Immature natural killer cell (primary cell): ENCODE data around the gene FMN2. TPM values are rescaled to one million over a fixed set of nuclear protein-coding genes. Genes with fewer than 3 reads are reported as not detected.

Source experiments
- DNase-seq, 3 donors: peaks; one replicate each; pipeline ENCODE4 v3.0.0; 2022; ENCODE audit warnings: mixed read lengths in 1 of 3
- H3K27ac Mint-ChIP-seq, 6 donors: one replicate each; pipeline ENCODE4 v1.8.0; 2020; ENCODE audit warnings: mixed read lengths in 6 of 6, mild to moderate bottlenecking in 5 of 6, inconsistent platforms in 4 of 6, moderate library complexity in 3 of 6
- H3K27me3 Mint-ChIP-seq, 3 donors: one replicate each; pipeline ENCODE4 v1.8.0; 2020 to 2021; ENCODE audit warnings: low read depth in 3 of 3, mild to moderate bottlenecking in 3 of 3, mixed read lengths in 3 of 3, moderate library complexity in 3 of 3, inconsistent platforms in 1 of 3
- H3K36me3 Mint-ChIP-seq, 3 donors: one replicate each; pipeline ENCODE4 v1.8.0; 2020; ENCODE audit warnings: mixed read lengths in 3 of 3, inconsistent platforms in 2 of 3, mild to moderate bottlenecking in 2 of 3
- H3K4me1 Mint-ChIP-seq, 2 donors: one replicate each; pipeline ENCODE4 v1.8.0; 2020; ENCODE audit warnings: inconsistent platforms in 2 of 2, mild to moderate bottlenecking in 2 of 2, mixed read lengths in 2 of 2, moderate library complexity in 1 of 2
- H3K4me3 Mint-ChIP-seq, 5 donors: one replicate each; pipeline ENCODE4 v1.8.0; 2020; ENCODE audit warnings: mild to moderate bottlenecking in 5 of 5, mixed read lengths in 5 of 5, inconsistent platforms in 3 of 5, moderate library complexity in 3 of 5
- H3K9me3 Mint-ChIP-seq, 6 donors: one replicate each; pipeline ENCODE4 v1.8.0; 2020; ENCODE audit warnings: mild to moderate bottlenecking in 6 of 6, mixed read lengths in 6 of 6, inconsistent platforms in 4 of 6, moderate library complexity in 3 of 6
- polyA plus RNA-seq, 3 donors: library from polyadenylated mRNA; unstranded; fragments of 300-500 nt; fragmentation: Illumina TruSeq; gene quantifications; one replicate each; pipeline ENCODE4 v1.2.3, GENCODE V29; 2021

Gene FMN2
- polyA plus RNA-seq, 3 donors from 2014 or later: not detected

GRCh38 chr1:240104672-240105071 lies 13.0 kb downstream of the FMN2 start:
- Mint-ChIP-seq H3K9me3 (peaks cover 0 to 3% (median 1%) of the 10 kb centered on the region in 6 donors), H3K27ac (no peak overlapping the region), H3K4me1 (no peaks in the 10 kb centered on the region), H3K36me3 (no peaks in the 10 kb centered on the region), H3K4me3 (no peak overlapping the region), H3K27me3 (peaks cover 0 to 8% (median 1%) of the 10 kb centered on the region in 3 donors)
- DNase-seq: no peak

DNA sequence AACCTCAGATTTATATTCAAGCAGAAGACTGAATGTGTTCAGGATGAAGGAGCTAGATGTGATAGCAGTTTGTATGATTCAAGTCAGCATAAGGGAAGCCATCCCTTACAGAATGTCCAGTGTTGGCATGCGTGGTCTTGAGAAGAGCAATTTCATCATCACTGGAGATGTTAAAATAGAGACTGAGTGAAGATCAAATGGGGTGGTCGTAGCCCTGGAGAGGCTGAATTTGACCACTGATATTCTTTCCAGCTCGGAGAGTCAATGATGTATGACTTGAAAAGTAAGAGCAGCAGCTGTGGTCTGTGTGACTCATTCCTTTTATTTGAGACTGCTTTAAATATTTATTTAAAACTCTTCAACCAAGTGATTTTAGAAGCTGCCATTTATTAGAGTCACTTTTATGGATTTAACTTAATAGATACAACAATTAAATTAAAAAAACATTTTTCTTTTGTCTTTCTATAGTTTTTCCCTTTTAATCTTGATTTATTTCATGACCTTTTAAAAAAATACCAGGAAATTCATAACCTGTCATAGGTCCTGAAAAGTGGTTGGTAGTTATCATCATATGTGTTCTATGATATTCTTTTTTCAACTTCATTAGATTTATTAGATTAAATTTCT lies 15.5 kb downstream of the FMN2 start:
- Mint-ChIP-seq H3K4me1 (no peaks in the 10 kb centered on the region), H3K27me3 (peaks cover 2 to 5% (median 2%) of the 10 kb centered on the region in 3 donors), H3K9me3 (peaks cover 0 to 3% (median 1%) of the 10 kb centered on the region in 6 donors), H3K27ac (no peak overlapping the region), H3K4me3 (no peak overlapping the region), H3K36me3 (no peaks in the 10 kb centered on the region)
- no peak for DNase-seq

- DNase-seq: no peak
- Mint-ChIP-seq H3K27ac (no peak overlapping the region), H3K4me3 (no peak overlapping the region), H3K9me3 (peaks cover 0 to 3% (median 0%) of the 10 kb centered on the region in 6 donors), H3K4me1 (no peaks in the 10 kb centered on the region), H3K27me3 (peaks cover 2% of the 10 kb centered on the region in 3 donors), H3K36me3 (no peaks in the 10 kb centered on the region)
These were observed 17.4 kb downstream of the FMN2 start for GRCh38 chr1:240109130-240109529.

- no peak overlapping the region for H3K27ac Mint-ChIP-seq
- peaks cover 2% of the 10 kb centered on the region in 3 donors for H3K27me3 Mint-ChIP-seq
- no peaks in the 10 kb centered on the region for H3K36me3 Mint-ChIP-seq
- H3K4me1 Mint-ChIP-seq: no peaks in the 10 kb centered on the region
- peaks cover 0 to 3% (median 0%) of the 10 kb centered on the region in 6 donors for H3K9me3 Mint-ChIP-seq
- DNase-seq: no peak
- no peak overlapping the region for H3K4me3 Mint-ChIP-seq
These were observed 18.4 kb downstream of the FMN2 start for GRCh38 chr1:240109920-240110636.

GRCh38 chr1:240111558-240111957 lies 19.9 kb downstream of the FMN2 start:
- H3K4me1 Mint-ChIP-seq: no peaks in the 10 kb centered on the region
- H3K27me3 Mint-ChIP-seq: peaks cover 2% of the 10 kb centered on the region in 3 donors
- H3K36me3 Mint-ChIP-seq: no peaks in the 10 kb centered on the region
- no peak overlapping the region for H3K27ac Mint-ChIP-seq
- DNase-seq: no peak
- H3K9me3 Mint-ChIP-seq: peaks cover 0 to 3% (median 0%) of the 10 kb centered on the region in 6 donors
- H3K4me3 Mint-ChIP-seq: no peak overlapping the region

- Mint-ChIP-seq H3K27ac (no peak overlapping the region), H3K4me1 (no peaks in the 10 kb centered on the region), H3K4me3 (no peak overlapping the region), H3K9me3 (peaks cover 0 to under 1% (median 0%) of the 10 kb centered on the region in 6 donors), H3K27me3 (peaks cover 0 to 2% (median 2%) of the 10 kb centered on the region in 3 donors), H3K36me3 (no peaks in the 10 kb centered on the region)
- no peak for DNase-seq
These were observed 22.5 kb downstream of the FMN2 start for GRCh38 chr1:240114222-240114621.

DNA sequence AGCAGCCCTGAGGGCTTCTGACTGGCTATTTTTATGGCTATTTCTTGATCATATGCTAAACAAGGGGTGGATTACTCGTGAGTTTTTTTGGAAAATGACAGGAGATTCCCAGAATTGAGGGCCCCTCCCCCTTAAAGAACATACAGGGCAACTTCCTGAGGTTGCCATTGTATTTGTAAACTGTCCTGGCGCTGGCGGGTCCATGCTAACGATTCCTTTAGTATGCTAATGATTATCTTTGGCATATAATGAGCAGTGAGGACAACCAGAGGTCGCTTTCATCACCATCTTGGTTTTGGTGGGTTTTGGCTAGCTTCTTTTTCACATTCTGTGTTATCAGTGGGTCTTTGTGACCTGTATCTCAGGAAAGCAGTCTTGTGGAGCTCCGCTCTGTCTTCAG lies 24.1 kb downstream of the FMN2 start:
- DNase-seq: no peak
- Mint-ChIP-seq H3K36me3 (no peaks in the 10 kb centered on the region), H3K4me1 (no peaks in the 10 kb centered on the region), H3K27me3 (peaks cover 0 to 2% (median 0%) of the 10 kb centered on the region in 3 donors), H3K4me3 (no peak overlapping the region), H3K27ac (no peak overlapping the region), H3K9me3 (no peaks in the 10 kb centered on the region)

- H3K4me1 Mint-ChIP-seq: no peaks in the 10 kb centered on the region
- no peak for DNase-seq
- H3K27ac Mint-ChIP-seq: no peak overlapping the region
- H3K9me3 Mint-ChIP-seq: no peaks in the 10 kb centered on the region
- H3K27me3 Mint-ChIP-seq: no peaks in the 10 kb centered on the region
- no peak overlapping the region for H3K4me3 Mint-ChIP-seq
- H3K36me3 Mint-ChIP-seq: no peaks in the 10 kb centered on the region
These were observed 25.4 kb downstream of the FMN2 start for GRCh38 chr1:240116831-240117769.

- no peak overlapping the region for H3K4me3 Mint-ChIP-seq
- no peak for DNase-seq
- no peaks in the 10 kb centered on the region for H3K36me3 Mint-ChIP-seq
- no peaks in the 10 kb centered on the region for H3K4me1 Mint-ChIP-seq
- no peak overlapping the region for H3K27ac Mint-ChIP-seq
- no peaks in the 10 kb centered on the region for H3K27me3 Mint-ChIP-seq
- H3K9me3 Mint-ChIP-seq: no peaks in the 10 kb centered on the region
These were observed 26.2 kb downstream of the FMN2 start for GRCh38 chr1:240117930-240118329.

GRCh38 chr1:240122639-240123613 lies 31.2 kb downstream of the FMN2 start:
- no peak for DNase-seq
- H3K27ac Mint-ChIP-seq: no peak overlapping the region
- H3K4me1 Mint-ChIP-seq: no peaks in the 10 kb centered on the region
- H3K9me3 Mint-ChIP-seq: no peaks in the 10 kb centered on the region
- peaks cover 0 to 2% (median 0%) of the 10 kb centered on the region in 3 donors for H3K27me3 Mint-ChIP-seq
- H3K36me3 Mint-ChIP-seq: no peaks in the 10 kb centered on the region
- H3K4me3 Mint-ChIP-seq: no peak overlapping the region

DNA sequence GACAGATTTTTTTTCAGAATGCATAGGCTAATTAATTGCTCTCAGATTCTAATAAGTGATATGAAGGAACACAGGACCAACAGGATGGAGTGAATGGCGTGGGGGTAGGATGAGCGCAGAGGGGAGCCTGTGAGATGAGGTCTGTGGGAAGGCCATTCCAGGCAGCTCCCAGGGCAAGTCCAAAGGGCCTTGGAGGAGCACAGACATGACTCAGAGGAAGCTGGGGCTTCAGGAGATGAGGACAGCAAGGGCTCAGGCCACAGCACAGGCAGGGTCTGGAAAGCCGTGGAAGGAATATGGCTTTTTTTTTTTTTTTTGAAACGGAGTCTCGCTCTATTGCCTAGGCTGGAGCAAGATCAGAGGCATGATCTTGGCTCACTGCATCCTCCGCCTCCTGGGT lies 35.1 kb downstream of the FMN2 start:
- Mint-ChIP-seq H3K4me3 (no peak overlapping the region), H3K27ac (no peak overlapping the region), H3K4me1 (no peaks in the 10 kb centered on the region), H3K27me3 (peaks cover 0 to 3% (median 2%) of the 10 kb centered on the region in 3 donors), H3K9me3 (no peaks in the 10 kb centered on the region), H3K36me3 (no peaks in the 10 kb centered on the region)
- no peak for DNase-seq

GRCh38 chr1:240128366-240128765 lies 36.7 kb downstream of the FMN2 start:
- no peaks in the 10 kb centered on the region for H3K9me3 Mint-ChIP-seq
- H3K36me3 Mint-ChIP-seq: no peaks in the 10 kb centered on the region
- DNase-seq: no peak
- no peak overlapping the region for H3K4me3 Mint-ChIP-seq
- H3K27me3 Mint-ChIP-seq: peaks cover 0 to 3% (median 2%) of the 10 kb centered on the region in 3 donors
- no peak overlapping the region for H3K27ac Mint-ChIP-seq
- no peaks in the 10 kb centered on the region for H3K4me1 Mint-ChIP-seq

- no peak for DNase-seq
- Mint-ChIP-seq H3K4me3 (no peak overlapping the region), H3K36me3 (no peaks in the 10 kb centered on the region), H3K27me3 (peaks cover 3 to 6% (median 3%) of the 10 kb centered on the region in 3 donors), H3K27ac (no peak overlapping the region), H3K9me3 (peaks cover 0 to 4% (median 0%) of the 10 kb centered on the region in 6 donors), H3K4me1 (no peaks in the 10 kb centered on the region)
These were observed 42.4 kb downstream of the FMN2 start for GRCh38 chr1:240134113-240134512.
